Effector memory CD4-positive, alpha-beta T cell (primary cell): ENCODE measurements around the gene ATXN10.

Experiments used
- DNase-seq, 3 donors: peaks; one replicate each; pipeline ENCODE4 v3.0.0-alpha.2; 2020
- H3K27ac ChIP-seq: 2 replicates; pipeline ENCODE4 v1.7.0; 2013; ENCODE audit warnings: mild to moderate bottlenecking, low read length, moderate library complexity; ENCODE audit not compliant: insufficient read depth, poor library complexity, severe bottlenecking
- H3K27me3 ChIP-seq: replicated peaks from 2 replicates; pipeline ENCODE4 v1.7.0; 2013; ENCODE audit warnings: mild to moderate bottlenecking, low read length; ENCODE audit not compliant: insufficient read depth, control insufficient read depth, poor library complexity, severe bottlenecking
- H3K36me3 ChIP-seq: 2 replicates; pipeline ENCODE4 v1.7.0; 2013; ENCODE audit warnings: mild to moderate bottlenecking, low read length, moderate library complexity; ENCODE audit not compliant: control insufficient read depth, insufficient read depth
- H3K4me1 ChIP-seq: 2 replicates; pipeline ENCODE4 v1.7.0; 2013; ENCODE audit warnings: low read length, mild to moderate bottlenecking; ENCODE audit not compliant: control insufficient read depth, insufficient read depth, poor library complexity, severe bottlenecking
- H3K4me3 ChIP-seq: 2 replicates; pipeline ENCODE4 v1.7.0; 2013; ENCODE audit warnings: low read length, low read depth, mild to moderate bottlenecking; ENCODE audit not compliant: insufficient read depth, poor library complexity, severe bottlenecking
- H3K9me3 ChIP-seq: 2 replicates; pipeline ENCODE4 v1.7.0; 2013; ENCODE audit warnings: mild to moderate bottlenecking, low read length, moderate library complexity; ENCODE audit not compliant: control insufficient read depth

The ATXN10 gene

DNA sequence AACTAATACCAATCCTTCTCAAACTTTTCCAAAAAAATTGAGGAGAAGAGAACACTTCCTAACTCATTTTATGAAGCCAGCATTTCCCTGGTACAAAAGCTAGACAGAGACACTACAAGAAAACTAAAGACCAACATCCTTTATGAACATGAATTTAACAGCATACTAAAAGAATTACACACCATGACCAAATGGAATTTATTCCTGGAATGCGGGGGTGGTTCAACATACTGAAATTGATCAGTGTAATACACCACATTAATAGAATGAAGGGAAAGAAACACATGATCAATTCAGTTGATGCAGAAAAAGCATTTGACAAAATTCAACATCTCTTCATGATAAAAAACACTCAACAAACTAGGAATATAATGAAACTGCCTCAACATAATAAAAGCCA, 157.2 kb downstream of the ATXN10 start:
- no peaks in the 10 kb centered on the region for H3K27me3 ChIP-seq
- no peaks in the 10 kb centered on the region for H3K4me1 ChIP-seq
- DNase-seq: no peak
- peaks cover 7% of the 10 kb centered on the region for H3K36me3 ChIP-seq
- H3K4me3 ChIP-seq: no peak overlapping the region
- H3K9me3 ChIP-seq: no peaks in the 10 kb centered on the region
- no peak overlapping the region for H3K27ac ChIP-seq

DNA sequence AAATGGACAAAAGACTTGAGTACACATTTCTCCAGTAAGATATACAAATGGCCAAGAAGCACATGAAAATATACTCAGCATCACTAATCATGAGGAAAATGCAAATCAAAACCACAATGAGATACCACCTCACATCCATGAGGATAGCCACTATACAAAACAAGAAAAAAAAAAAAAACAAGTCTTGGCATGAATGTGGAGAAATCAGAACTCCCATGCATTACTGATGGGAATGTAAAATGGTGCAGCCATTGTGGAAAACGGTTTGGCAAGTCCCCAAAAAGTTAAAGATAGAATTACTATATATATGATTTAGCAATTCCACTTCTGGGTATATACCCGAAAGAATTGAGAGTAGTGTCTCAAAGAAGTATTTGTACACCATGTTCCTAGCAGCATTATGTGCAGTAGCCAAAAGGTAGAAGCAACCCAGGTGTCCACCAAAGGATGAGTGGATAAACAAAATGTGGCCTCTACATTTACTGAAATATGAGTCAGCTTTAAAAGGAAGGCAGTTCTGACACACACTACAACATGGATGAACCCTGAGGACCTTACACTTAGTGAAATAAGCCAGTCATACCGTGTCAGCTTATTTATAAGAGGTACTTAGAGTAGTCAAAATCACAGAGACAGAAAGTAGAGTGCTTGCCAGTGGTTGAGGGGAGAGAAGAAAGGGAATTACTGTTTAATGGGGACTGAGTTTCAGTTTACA, 159.1 kb downstream of the ATXN10 start:
- Histone ChIP-seq H3K36me3 (peaks cover 7% of the 10 kb centered on the region), H3K27me3 (no peaks in the 10 kb centered on the region), H3K4me3 (no peak overlapping the region), H3K27ac (no peak overlapping the region), H3K4me1 (no peaks in the 10 kb centered on the region), H3K9me3 (no peaks in the 10 kb centered on the region)
- DNase-seq: no peak

GRCh38 chr22:45831394-45831793, 159.8 kb downstream of the ATXN10 start:
- no peak for DNase-seq
- no peak overlapping the region for H3K4me3 ChIP-seq
- no peaks in the 10 kb centered on the region for H3K4me1 ChIP-seq
- no peak overlapping the region for H3K27ac ChIP-seq
- peaks cover 7% of the 10 kb centered on the region for H3K36me3 ChIP-seq
- no peaks in the 10 kb centered on the region for H3K27me3 ChIP-seq
- H3K9me3 ChIP-seq: no peaks in the 10 kb centered on the region

DNA sequence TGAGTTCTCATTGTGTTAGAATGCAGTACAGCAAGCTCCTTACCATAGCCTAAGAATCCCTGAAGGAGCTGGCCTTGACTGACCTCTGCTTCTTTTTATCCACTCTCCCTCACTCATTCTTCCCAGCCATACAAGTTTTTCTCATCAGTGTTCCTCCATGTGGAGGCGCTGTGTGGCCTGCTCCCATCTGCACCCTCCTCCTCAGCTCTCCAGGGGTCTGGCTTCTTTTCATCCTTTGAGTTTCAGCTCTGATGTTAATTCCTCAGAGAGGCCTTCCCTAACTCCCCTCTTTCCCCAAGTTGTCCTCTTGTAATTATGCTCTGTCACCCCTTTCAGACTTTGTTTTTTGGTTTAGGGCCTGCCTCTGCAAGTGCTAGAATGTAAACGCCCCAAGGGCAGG, 160.5 kb downstream of the ATXN10 start:
- no peak overlapping the region for H3K27ac ChIP-seq
- DNase-seq: no peak
- H3K36me3 ChIP-seq: peaks cover 7% of the 10 kb centered on the region
- no peaks in the 10 kb centered on the region for H3K9me3 ChIP-seq
- no peak overlapping the region for H3K4me3 ChIP-seq
- no peaks in the 10 kb centered on the region for H3K4me1 ChIP-seq
- no peaks in the 10 kb centered on the region for H3K27me3 ChIP-seq

DNA sequence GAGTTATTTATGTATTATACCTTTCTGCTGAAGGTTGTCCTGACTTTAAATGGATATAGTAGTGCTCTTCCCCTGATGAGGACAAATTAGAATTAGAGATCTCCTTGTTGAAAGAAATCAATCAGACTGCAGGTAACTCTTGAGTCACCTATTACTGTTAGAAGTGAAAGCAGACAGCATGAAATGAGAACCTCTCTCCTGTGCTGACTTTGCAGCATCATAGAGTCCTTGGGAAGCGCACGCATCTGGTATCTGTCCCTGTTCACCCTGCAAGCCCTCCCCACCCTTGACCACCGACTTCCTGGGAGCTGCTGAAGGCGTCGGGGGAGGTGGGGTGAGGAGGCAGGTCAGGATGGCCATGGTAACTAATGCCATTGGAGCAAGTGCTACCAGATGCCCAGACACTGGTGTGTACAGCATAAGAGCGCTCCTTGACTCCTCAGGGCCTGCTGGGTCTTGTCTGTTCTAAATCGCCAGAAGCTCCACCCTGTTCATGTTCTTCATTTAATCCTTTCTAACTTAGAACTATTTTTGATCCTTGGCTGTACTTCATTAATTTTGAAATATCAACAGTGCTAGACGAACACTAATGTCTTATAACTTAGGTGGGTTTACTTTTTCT, 161.4 kb downstream of the ATXN10 start:
- no peaks in the 10 kb centered on the region for H3K27me3 ChIP-seq
- no peak overlapping the region for H3K27ac ChIP-seq
- DNase-seq: no peak
- no peaks in the 10 kb centered on the region for H3K9me3 ChIP-seq
- H3K4me3 ChIP-seq: no peak overlapping the region
- peaks cover 7% of the 10 kb centered on the region for H3K36me3 ChIP-seq
- no peaks in the 10 kb centered on the region for H3K4me1 ChIP-seq

- Histone ChIP-seq H3K9me3 (no peaks in the 10 kb centered on the region), H3K27me3 (no peaks in the 10 kb centered on the region), H3K4me3 (no peak overlapping the region), H3K27ac (no peak overlapping the region), H3K4me1 (no peaks in the 10 kb centered on the region), H3K36me3 (peaks cover 7% of the 10 kb centered on the region)
- no peak for DNase-seq
Observed at GRCh38 chr22:45833613-45834012, 162.0 kb downstream of the ATXN10 start.

GRCh38 chr22:45834241-45834640, 162.6 kb downstream of the ATXN10 start:
- no peak overlapping the region for H3K27ac ChIP-seq
- H3K36me3 ChIP-seq: peaks cover 7% of the 10 kb centered on the region
- no peaks in the 10 kb centered on the region for H3K27me3 ChIP-seq
- no peak for DNase-seq
- no peak overlapping the region for H3K4me3 ChIP-seq
- no peaks in the 10 kb centered on the region for H3K9me3 ChIP-seq
- H3K4me1 ChIP-seq: no peaks in the 10 kb centered on the region

- Histone ChIP-seq H3K27ac (no peak overlapping the region), H3K4me1 (no peaks in the 10 kb centered on the region), H3K9me3 (no peaks in the 10 kb centered on the region), H3K36me3 (peaks cover 7% of the 10 kb centered on the region), H3K4me3 (no peak overlapping the region), H3K27me3 (no peaks in the 10 kb centered on the region)
- DNase-seq: no peak
Observed at GRCh38 chr22:45834795-45835194, 163.2 kb downstream of the ATXN10 start.

DNA sequence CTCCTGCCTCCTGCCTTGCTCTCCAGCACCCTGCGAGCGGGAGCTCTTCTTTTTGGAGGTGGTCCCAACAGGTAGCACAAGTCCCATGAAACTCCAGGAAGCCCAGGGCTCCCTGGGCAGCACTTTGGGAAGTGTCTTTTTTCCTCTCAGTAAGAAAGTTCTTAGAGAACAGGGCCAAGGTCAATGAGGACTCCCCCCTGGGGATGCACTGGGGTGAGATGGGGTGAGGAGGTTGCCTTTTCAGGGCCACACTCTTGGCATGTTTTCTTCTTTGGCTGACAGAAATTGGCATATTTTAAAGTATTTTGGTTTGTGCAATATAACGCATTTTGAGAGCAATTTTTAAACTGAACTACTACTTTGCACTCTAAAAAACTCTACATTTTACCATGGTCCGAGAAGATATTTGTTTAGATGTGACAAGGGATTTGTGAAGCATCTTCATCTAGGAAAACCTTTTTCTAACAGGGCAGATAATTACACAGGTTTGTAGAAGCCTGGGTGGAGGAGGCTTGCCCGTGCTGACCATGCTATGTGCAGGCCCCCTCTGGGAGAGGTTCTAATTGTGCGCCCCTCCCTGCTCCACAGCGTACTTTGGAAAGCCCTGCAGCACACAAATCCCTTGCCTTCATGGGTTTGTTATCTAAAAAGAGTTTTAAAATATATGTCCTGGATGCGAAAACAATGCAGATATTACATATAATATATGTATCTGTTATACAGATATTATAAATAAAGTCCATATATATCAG, 165.0 kb downstream of the ATXN10 start:
- peaks cover 7% of the 10 kb centered on the region for H3K36me3 ChIP-seq
- no peaks in the 10 kb centered on the region for H3K9me3 ChIP-seq

DNA sequence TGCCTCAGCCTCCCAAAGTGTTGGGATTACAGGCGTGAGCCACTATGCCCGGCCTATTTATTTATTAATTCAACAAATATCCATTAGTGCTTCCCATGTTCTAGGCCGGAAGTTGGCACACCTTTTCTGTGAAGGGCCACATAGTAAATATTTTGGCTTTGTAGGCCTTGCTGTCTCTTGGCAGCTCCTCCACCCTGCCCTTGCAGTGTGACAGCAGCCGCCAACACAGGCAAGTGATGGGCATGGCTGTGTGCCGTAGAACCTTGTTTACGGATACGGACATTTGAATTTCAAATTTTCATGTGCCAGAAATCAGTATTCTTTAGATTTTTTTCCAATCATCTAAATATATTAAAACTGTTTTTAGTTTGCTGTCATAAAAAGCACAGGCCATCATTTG, 165.9 kb downstream of the ATXN10 start:
- H3K4me1 ChIP-seq: no peaks in the 10 kb centered on the region
- H3K27me3 ChIP-seq: no peaks in the 10 kb centered on the region
- H3K36me3 ChIP-seq: peaks cover 7% of the 10 kb centered on the region
- no peak overlapping the region for H3K4me3 ChIP-seq
- no peaks in the 10 kb centered on the region for H3K9me3 ChIP-seq
- no peak for DNase-seq
- no peak overlapping the region for H3K27ac ChIP-seq

More for the DNA sequence above, 165.0 kb downstream of the ATXN10 start:
- DNase-seq: no peak
- no peaks in the 10 kb centered on the region for H3K4me1 ChIP-seq
- H3K27ac ChIP-seq: no peak overlapping the region
- H3K27me3 ChIP-seq: no peaks in the 10 kb centered on the region
- H3K4me3 ChIP-seq: no peak overlapping the region
